HCT116 (cell line): ENCODE data around the gene MAP3K5. TPM values are rescaled to one million over a fixed set of nuclear protein-coding genes. Genes with fewer than 3 reads are reported as not detected.

Experiments used
- ATAC-seq: fragments of 200-7000 bp; cut with Tn5 transposase; 2 replicates; pipeline ENCODE4 v1.9.1; 2020; ENCODE audit warnings: mild to moderate bottlenecking, moderate library complexity
- BruUV-seq: library from RNA; stranded (reverse); fragments of 400-500 nt; replicated peaks from 2 replicates; lab custom pipeline; 2021; lab: Mats Ljungman, UMichigan
- CTCF ChIA-PET: fragments of 300-600 bp; sonication (Branson Sonifier 250); formaldehyde crosslinking; loops from one replicate; lab custom pipeline; 2021; ENCODE audit warnings: antibody characterized with exemption; lab: Charles Lee
- POLR2A ChIA-PET: fragments of 300-600, 350-600 bp; sonication (Branson Sonifier 250); formaldehyde crosslinking; loops from one replicate; lab custom pipeline; 2021; ENCODE audit warnings: antibody characterized with exemption; lab: Charles Lee
- RAD21 ChIA-PET, 2 experiments: fragments of 300-600 bp; sonication (Branson Sonifier 250); formaldehyde crosslinking; loops; one replicate each; lab custom pipeline; 2023; ENCODE audit warnings: low total read pairs in 2 of 2; ENCODE audit not compliant: uncharacterized antibody in 2 of 2, unreplicated experiment in 2 of 2, low non-redundant PET in 1 of 2; lab: Charles Lee
- DNase-seq: peaks from one replicate; pipeline ENCODE4 v3.0.0-alpha.2; 2010; ENCODE audit warnings: low read depth, low spot score
- H2AFZ ChIP-seq: fragments of 200-600 bp; shearing (Covaris generic), sonication (generic); 2 replicates; pipeline ENCODE4 v1.6.1; 2017; ENCODE audit warnings: low read depth, mixed run types, mixed read lengths, antibody characterized with exemption, low read length; ENCODE audit not compliant: poor library complexity, severe bottlenecking
- H3K27ac ChIP-seq: 2 replicates; pipeline ENCODE4 v1.5.1; 2012; ENCODE audit warnings: low read depth, low read length
- H3K27me3 ChIP-seq: fragments of 200-600 bp; sonication (generic); 2 replicates; pipeline ENCODE4 v1.6.1; 2016; ENCODE audit warnings: mixed run types, low read length, mixed read lengths; ENCODE audit not compliant: insufficient read depth
- H3K36me3 ChIP-seq, 2 experiments: fragments of 200-500 bp in 1 of 2; fragments of 200-600 bp in 1 of 2; sonication (Bioruptor generic) in 1 of 2; sonication (generic) in 1 of 2; 2 replicates each; pipeline versions ENCODE4 v1.5.1 to v1.6.1; 2014 to 2016; ENCODE audit warnings: low read length in 2 of 2, inconsistent platforms in 1 of 2, mixed read lengths in 1 of 2, mixed run types in 1 of 2; ENCODE audit not compliant: insufficient read depth in 2 of 2, control insufficient read depth in 1 of 2
- H3K4me1 ChIP-seq, 2 experiments: fragments of 200-600 bp in 1 of 2; sonication (generic) in 1 of 2; 2 replicates each; pipeline versions ENCODE4 v1.5.1 to v1.6.1; 2012 to 2017; ENCODE audit warnings: low read length in 2 of 2, inconsistent platforms in 1 of 2, mild to moderate bottlenecking in 1 of 2, mixed read lengths in 1 of 2, mixed run types in 1 of 2, moderate library complexity in 1 of 2; ENCODE audit not compliant: insufficient read depth in 2 of 2, control insufficient read depth in 1 of 2
- H3K4me2 ChIP-seq: fragments of 200-600 bp; sonication (generic); 2 replicates; pipeline ENCODE4 v1.6.1; 2017; ENCODE audit warnings: mixed run types, low read length, mixed read lengths
- H3K4me3 ChIP-seq, 2 experiments: fragments of 200-600 bp in 1 of 2; sonication (generic) in 1 of 2; replicated peaks in 1 of 2; 2 replicates each; pipeline ENCODE4 v1.5.1; 2011 to 2016; ENCODE audit warnings: low read length in 2 of 2, control low read depth in 1 of 2, low read depth in 1 of 2, mild to moderate bottlenecking in 1 of 2, mixed read lengths in 1 of 2, mixed run types in 1 of 2
- H3K79me2 ChIP-seq: fragments of 200-600 bp; sonication (generic); 2 replicates; pipeline ENCODE4 v1.6.1; 2017; ENCODE audit warnings: mild to moderate bottlenecking, mixed run types, low read length, moderate library complexity, mixed read lengths; ENCODE audit not compliant: insufficient read depth
- H3K9ac ChIP-seq: fragments of 200-600 bp; sonication (generic); 2 replicates; pipeline ENCODE4 v1.6.1; 2016; ENCODE audit warnings: low read length, mixed read lengths
- H3K9me2 ChIP-seq: fragments of 200-600 bp; sonication (generic), shearing (Covaris generic); 2 replicates; pipeline ENCODE4 v1.6.1; 2017; ENCODE audit warnings: mixed run types, mild to moderate bottlenecking, moderate library complexity; ENCODE audit not compliant: insufficient read depth
- H3K9me3 ChIP-seq, 2 experiments: fragments of 200-500 bp in 1 of 2; fragments of 200-600 bp in 1 of 2; sonication (Bioruptor generic) in 1 of 2; sonication (generic) in 1 of 2; 2 replicates each; pipeline ENCODE4 v1.6.1; 2014 to 2017; ENCODE audit warnings: low read length in 2 of 2, mixed read lengths in 2 of 2, inconsistent platforms in 1 of 2, low read depth in 1 of 2, mild to moderate bottlenecking in 1 of 2, mixed run types in 1 of 2, moderate library complexity in 1 of 2; ENCODE audit not compliant: control insufficient read depth in 1 of 2, insufficient read depth in 1 of 2
- H4K20me1 ChIP-seq: fragments of 200-600 bp; sonication (generic), shearing (Covaris generic); 2 replicates; pipeline ENCODE4 v1.6.1; 2017; ENCODE audit warnings: mixed run types, mild to moderate bottlenecking, moderate library complexity; ENCODE audit not compliant: insufficient read depth
- ATF3 ChIP-seq: IDR thresholded peaks from 2 replicates; pipeline ENCODE4 v1.6.1; 2012
- CTCF ChIP-seq, 3 experiments: fragments of 200-600 bp in 1 of 3; sonication (generic) in 1 of 3; IDR thresholded peaks in 2 of 3; conservative IDR thresholded peaks in 1 of 3; 2 replicates each; pipeline ENCODE4 v1.5.1; 2012 to 2017; ENCODE audit warnings: low read depth in 2 of 3, low read length in 2 of 3, antibody characterized with exemption in 1 of 3, borderline replicate concordance in 1 of 3, control low read depth in 1 of 3, mild to moderate bottlenecking in 1 of 3, mixed read lengths in 1 of 3, mixed run types in 1 of 3, moderate library complexity in 1 of 3; ENCODE audit not compliant: insufficient read depth in 1 of 3
- EGR1 ChIP-seq: IDR thresholded peaks from 2 replicates; pipeline ENCODE4 v1.6.1; 2012; ENCODE audit warnings: low read depth
- ELF1 ChIP-seq: IDR thresholded peaks from 2 replicates; pipeline ENCODE4 v1.6.1; 2012; ENCODE audit warnings: low read depth, borderline replicate concordance
- FOSL1 ChIP-seq: IDR thresholded peaks from 2 replicates; pipeline ENCODE4 v1.6.1; 2012; ENCODE audit warnings: low read depth
- JUND ChIP-seq: IDR thresholded peaks from 2 replicates; pipeline ENCODE4 v1.6.1; 2012
- POLR2A ChIP-seq: IDR thresholded peaks from 2 replicates; pipeline ENCODE4 v1.7.0; 2011; ENCODE audit warnings: borderline replicate concordance; ENCODE audit not compliant: insufficient read depth, insufficient read length; ENCODE audit errors: extremely low read depth
- RAD21 ChIP-seq: IDR thresholded peaks from 2 replicates; pipeline ENCODE4 v1.6.1; 2012; ENCODE audit warnings: low read depth, mild to moderate bottlenecking
- SIN3A ChIP-seq: IDR thresholded peaks from 2 replicates; pipeline ENCODE4 v1.6.1; 2012; ENCODE audit warnings: low read depth
- YY1 ChIP-seq: IDR thresholded peaks from 2 replicates; pipeline ENCODE4 v1.6.1; 2011; ENCODE audit warnings: low read length, low read depth, moderate library complexity, mild to moderate bottlenecking; ENCODE audit not compliant: insufficient replicate concordance; ENCODE audit errors: extremely low read depth
- ZBTB33 ChIP-seq: IDR thresholded peaks from 2 replicates; pipeline ENCODE4 v1.6.1; 2011; ENCODE audit warnings: mild to moderate bottlenecking, low read length, moderate library complexity; ENCODE audit not compliant: insufficient replicate concordance; ENCODE audit errors: extremely low read depth
- intact Hi-C: fragments of 100-400 bp; cut with micrococcal nuclease; formaldehyde crosslinking; loops from 2 replicates; pipeline ENCODE4 v1.10.0; 2022
- total RNA-seq: library from RNA; stranded (reverse); gene quantifications from one replicate; pipeline ENCODE4 v1.2.1, GENCODE V29; 2021; ENCODE audit not compliant: unreplicated experiment

MAP3K5 gene
- total RNA-seq, 1 experiment from 2014 or later, result 11.8 TPM

GRCh38 chr6:136740050-136740974, 52.0 kb downstream of the MAP3K5 start:
- ATAC-seq (no peak), DNase-seq (no peak)
- H2AFZ ChIP-seq, result no peak overlapping the region
- no peaks in the 10 kb centered on the region for H3K27me3 ChIP-seq
- BruUV-seq, result no TSS peak
- H3K27ac ChIP-seq, result no peak overlapping the region
- no peaks in the 10 kb centered on the region for H3K9me3 ChIP-seq
- intact Hi-C loops, result no loop called here
- ChIA-PET RAD21 (no interaction called here), CTCF (no interaction called here)
- no peak overlapping the region for H3K9ac ChIP-seq
- H3K36me3 ChIP-seq, result no peaks in the 10 kb centered on the region
- no peaks in the 10 kb centered on the region for H3K9me2 ChIP-seq
- TF ChIP-seq EGR1 (no peak), RAD21 (no peak), ELF1 (no peak), SIN3A (no peak)
- TF ChIP-seq, all 23 proteins: peak for 0
- H3K4me1 ChIP-seq, result no peaks in the 10 kb centered on the region
- POLR2A ChIA-PET, result no interaction called here
- no peaks in the 10 kb centered on the region; the same call in 1 of the 2 replicates for H3K79me2 ChIP-seq
- H4K20me1 ChIP-seq, result no peaks in the 10 kb centered on the region
- no peak overlapping the region for H3K4me3 ChIP-seq
- H3K4me2 ChIP-seq, result no peak overlapping the region

- intact Hi-C loops, result no loop called here
- H3K9me2 ChIP-seq, result no peaks in the 10 kb centered on the region
- H3K4me1 ChIP-seq, result no peaks in the 10 kb centered on the region
- no peaks in the 10 kb centered on the region for H4K20me1 ChIP-seq
- CTCF ChIA-PET, result no interaction called here
- no peak overlapping the region for H3K9ac ChIP-seq
- POLR2A ChIA-PET, result no interaction called here
- no peaks in the 10 kb centered on the region; the same call in 1 of the 2 replicates for H3K79me2 ChIP-seq
- no peaks in the 10 kb centered on the region for H3K9me3 ChIP-seq
- no peak overlapping the region for H3K4me2 ChIP-seq
- RAD21 ChIA-PET, result no interaction called here
- DNase-seq (no peak), ATAC-seq (no peak)
- no TSS peak for BruUV-seq
- H3K4me3 ChIP-seq, result no peak overlapping the region
- no peaks in the 10 kb centered on the region for H3K36me3 ChIP-seq
- no peaks in the 10 kb centered on the region for H3K27me3 ChIP-seq
- no peak overlapping the region for H3K27ac ChIP-seq
- no peak overlapping the region for H2AFZ ChIP-seq
- TF ChIP-seq FOSL1 (no peak), YY1 (no peak), JUND (no peak), ELF1 (no peak), POLR2A (no peak), CTCF (IDR thresholded peaks at IDR 0.05 in 2 of 3, conservative IDR thresholded peaks at IDR 0.05 in 1 of 3; ENCODE audit: borderline replicate concordance in 1 of 3, insufficient read depth in 1 of 3, low read depth in 2 of 3, low read length in 2 of 3) (no peak), ZBTB33 (no peak), ATF3 (no peak)
Observed at GRCh38 chr6:136739501-136739900, 52.8 kb downstream of the MAP3K5 start.
